Neural cell (in vitro differentiated cells): ENCODE results near the gene INVS. TPM values are rescaled to one million over a fixed set of nuclear protein-coding genes. Genes with fewer than 3 reads are reported as not detected.

Experiments
- H2AFZ ChIP-seq: fragments of 200-600, 300-800 bp; sonication (generic), shearing (Covaris generic); 2 replicates; pipeline ENCODE4 v1.6.0; 2014; ENCODE audit warnings: low read depth, mild to moderate bottlenecking, antibody characterized with exemption, low read length, moderate library complexity
- H3F3A ChIP-seq: fragments of 200-600 bp; shearing (Covaris generic); 2 replicates; pipeline ENCODE4 v1.6.1; 2016; ENCODE audit warnings: mild to moderate bottlenecking, moderate library complexity, mixed read lengths, antibody characterized with exemption, low read length; ENCODE audit not compliant: insufficient read depth, poor library complexity, severe bottlenecking
- H3K27ac ChIP-seq: fragments of 200-600, 300-800 bp; sonication (generic), shearing (Covaris generic); 2 replicates; pipeline ENCODE4 v1.5.1; 2014; ENCODE audit warnings: mild to moderate bottlenecking, low read length, moderate library complexity
- H3K27me3 ChIP-seq: fragments of 300-800, 200-600 bp; sonication (generic), shearing (Covaris generic); 2 replicates; pipeline ENCODE4 v1.6.0; 2014; ENCODE audit warnings: mild to moderate bottlenecking, low read depth, low read length, moderate library complexity; ENCODE audit not compliant: insufficient read depth
- H3K36me3 ChIP-seq: fragments of 300-800, 200-600 bp; sonication (generic), shearing (Covaris generic); 2 replicates; pipeline ENCODE4 v1.5.1; 2014; ENCODE audit warnings: mild to moderate bottlenecking, antibody characterized with exemption, low read length, moderate library complexity; ENCODE audit not compliant: insufficient read depth
- H3K4me2 ChIP-seq: fragments of 300-800, 200-600 bp; sonication (generic), shearing (Covaris generic); 2 replicates; pipeline ENCODE4 v1.6.0; 2014; ENCODE audit warnings: mild to moderate bottlenecking, low read length
- H3K4me3 ChIP-seq: fragments of 300-800, 200-600 bp; sonication (generic), shearing (Covaris generic); 2 replicates; pipeline ENCODE4 v1.5.1; 2014; ENCODE audit warnings: mild to moderate bottlenecking, low read length, moderate library complexity
- H3K79me2 ChIP-seq: fragments of 200-600 bp; shearing (Covaris generic); replicated peaks from 2 replicates; pipeline ENCODE4 v1.6.0; 2014; ENCODE audit warnings: mild to moderate bottlenecking, low read length, moderate library complexity; ENCODE audit not compliant: insufficient read depth
- H3K9ac ChIP-seq: fragments of 300-800, 200-600 bp; sonication (generic), shearing (Covaris generic); 2 replicates; pipeline ENCODE4 v1.6.1; 2016; ENCODE audit warnings: mild to moderate bottlenecking, low read length, mixed read lengths
- H3K9me2 ChIP-seq: fragments of 200-600 bp; shearing (Covaris generic); 2 replicates; pipeline ENCODE4 v1.6.1; 2016; ENCODE audit warnings: mild to moderate bottlenecking, low read length, mixed read lengths; ENCODE audit not compliant: insufficient read depth
- H3K9me3 ChIP-seq: fragments of 200-600, 300-800 bp; sonication (generic), shearing (Covaris generic); 2 replicates; pipeline ENCODE4 v1.6.1; 2016; ENCODE audit warnings: mild to moderate bottlenecking, mixed run types, low read length, moderate library complexity, mixed read lengths
- H4K20me1 ChIP-seq: fragments of 200-600 bp; shearing (Covaris generic); 2 replicates; pipeline ENCODE4 v1.6.1; 2016; ENCODE audit warnings: mild to moderate bottlenecking, mixed run types; ENCODE audit not compliant: insufficient read depth
- EP300 ChIP-seq: fragments of 450-650 bp; conservative IDR thresholded peaks from 2 replicates; pipeline ENCODE4 v1.6.1; 2014; ENCODE audit warnings: antibody characterized with exemption, mild to moderate bottlenecking, moderate library complexity; ENCODE audit not compliant: poor library complexity, severe bottlenecking
- EZH2 ChIP-seq: fragments of 200-600, 300-800 bp; shearing (Covaris generic), sonication (generic); IDR thresholded peaks from 2 replicates; pipeline ENCODE4 v1.6.1; 2014; ENCODE audit warnings: antibody characterized with exemption, low read length, borderline replicate concordance, mild to moderate bottlenecking; ENCODE audit not compliant: insufficient read depth, poor library complexity, severe bottlenecking
- MXI1 ChIP-seq: fragments of 450-650 bp; conservative IDR thresholded peaks from 2 replicates; pipeline ENCODE4 v1.6.1; 2014; ENCODE audit warnings: antibody characterized with exemption, mild to moderate bottlenecking; ENCODE audit not compliant: poor library complexity, severe bottlenecking
- POLR2AphosphoS5 ChIP-seq: IDR thresholded peaks from 2 replicates; pipeline ENCODE4 v1.6.1; 2012
- RAD21 ChIP-seq: fragments of 450-650 bp; conservative IDR thresholded peaks from 2 replicates; pipeline ENCODE4 v1.6.1; 2014; ENCODE audit warnings: antibody characterized with exemption, mild to moderate bottlenecking, moderate library complexity
- SMC3 ChIP-seq: fragments of 450-650 bp; conservative IDR thresholded peaks from 2 replicates; pipeline ENCODE4 v1.6.1; 2014; ENCODE audit warnings: antibody characterized with exemption, mild to moderate bottlenecking, moderate library complexity; ENCODE audit not compliant: poor library complexity
- TAF1 ChIP-seq: IDR thresholded peaks from 2 replicates; pipeline ENCODE4 v1.6.1; 2012; ENCODE audit warnings: low read depth
- polyA plus RNA-seq: library from polyadenylated mRNA; depleted of rRNA; stranded (reverse); fragments of >200 nt; gene quantifications from 2 replicates; pipeline ENCODE4 v1.2.3, GENCODE V29; 2014
- TF ChIP-seq, protein P1 (sequence below): IDR thresholded peaks from 2 replicates; pipeline ENCODE4 v1.6.1; 2012; ENCODE audit warnings: borderline replicate concordance
- TF ChIP-seq, protein P2 (sequence below): fragments of 450-650 bp; IDR thresholded peaks from 2 replicates; pipeline ENCODE4 v1.5.1; 2014; ENCODE audit warnings: antibody characterized with exemption, mild to moderate bottlenecking, moderate library complexity; ENCODE audit not compliant: poor library complexity, severe bottlenecking

Gene INVS
- polyA plus RNA-seq, 1 donor from 2014 or later: 11.3 TPM

- H3K9me2 ChIP-seq: no peaks in the 10 kb centered on the region
- H3K4me2 ChIP-seq: no peak overlapping the region
These were observed 98.5 kb downstream of the INVS start for GRCh38 chr9:100197553-100197952.

GRCh38 chr9:100202806-100203205 is 103.8 kb downstream of the INVS start:
- H3F3A ChIP-seq: no peaks in the 10 kb centered on the region
- TF ChIP-seq, protein P1, sequence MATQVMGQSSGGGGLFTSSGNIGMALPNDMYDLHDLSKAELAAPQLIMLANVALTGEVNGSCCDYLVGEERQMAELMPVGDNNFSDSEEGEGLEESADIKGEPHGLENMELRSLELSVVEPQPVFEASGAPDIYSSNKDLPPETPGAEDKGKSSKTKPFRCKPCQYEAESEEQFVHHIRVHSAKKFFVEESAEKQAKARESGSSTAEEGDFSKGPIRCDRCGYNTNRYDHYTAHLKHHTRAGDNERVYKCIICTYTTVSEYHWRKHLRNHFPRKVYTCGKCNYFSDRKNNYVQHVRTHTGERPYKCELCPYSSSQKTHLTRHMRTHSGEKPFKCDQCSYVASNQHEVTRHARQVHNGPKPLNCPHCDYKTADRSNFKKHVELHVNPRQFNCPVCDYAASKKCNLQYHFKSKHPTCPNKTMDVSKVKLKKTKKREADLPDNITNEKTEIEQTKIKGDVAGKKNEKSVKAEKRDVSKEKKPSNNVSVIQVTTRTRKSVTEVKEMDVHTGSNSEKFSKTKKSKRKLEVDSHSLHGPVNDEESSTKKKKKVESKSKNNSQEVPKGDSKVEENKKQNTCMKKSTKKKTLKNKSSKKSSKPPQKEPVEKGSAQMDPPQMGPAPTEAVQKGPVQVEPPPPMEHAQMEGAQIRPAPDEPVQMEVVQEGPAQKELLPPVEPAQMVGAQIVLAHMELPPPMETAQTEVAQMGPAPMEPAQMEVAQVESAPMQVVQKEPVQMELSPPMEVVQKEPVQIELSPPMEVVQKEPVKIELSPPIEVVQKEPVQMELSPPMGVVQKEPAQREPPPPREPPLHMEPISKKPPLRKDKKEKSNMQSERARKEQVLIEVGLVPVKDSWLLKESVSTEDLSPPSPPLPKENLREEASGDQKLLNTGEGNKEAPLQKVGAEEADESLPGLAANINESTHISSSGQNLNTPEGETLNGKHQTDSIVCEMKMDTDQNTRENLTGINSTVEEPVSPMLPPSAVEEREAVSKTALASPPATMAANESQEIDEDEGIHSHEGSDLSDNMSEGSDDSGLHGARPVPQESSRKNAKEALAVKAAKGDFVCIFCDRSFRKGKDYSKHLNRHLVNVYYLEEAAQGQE: no peak
- TF ChIP-seq EZH2: no peak
- no peak for TF ChIP-seq EP300
- TF ChIP-seq, protein P2, sequence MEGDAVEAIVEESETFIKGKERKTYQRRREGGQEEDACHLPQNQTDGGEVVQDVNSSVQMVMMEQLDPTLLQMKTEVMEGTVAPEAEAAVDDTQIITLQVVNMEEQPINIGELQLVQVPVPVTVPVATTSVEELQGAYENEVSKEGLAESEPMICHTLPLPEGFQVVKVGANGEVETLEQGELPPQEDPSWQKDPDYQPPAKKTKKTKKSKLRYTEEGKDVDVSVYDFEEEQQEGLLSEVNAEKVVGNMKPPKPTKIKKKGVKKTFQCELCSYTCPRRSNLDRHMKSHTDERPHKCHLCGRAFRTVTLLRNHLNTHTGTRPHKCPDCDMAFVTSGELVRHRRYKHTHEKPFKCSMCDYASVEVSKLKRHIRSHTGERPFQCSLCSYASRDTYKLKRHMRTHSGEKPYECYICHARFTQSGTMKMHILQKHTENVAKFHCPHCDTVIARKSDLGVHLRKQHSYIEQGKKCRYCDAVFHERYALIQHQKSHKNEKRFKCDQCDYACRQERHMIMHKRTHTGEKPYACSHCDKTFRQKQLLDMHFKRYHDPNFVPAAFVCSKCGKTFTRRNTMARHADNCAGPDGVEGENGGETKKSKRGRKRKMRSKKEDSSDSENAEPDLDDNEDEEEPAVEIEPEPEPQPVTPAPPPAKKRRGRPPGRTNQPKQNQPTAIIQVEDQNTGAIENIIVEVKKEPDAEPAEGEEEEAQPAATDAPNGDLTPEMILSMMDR: no peak
- TF ChIP-seq SMC3: no peak
- no peak for TF ChIP-seq RAD21
- TF ChIP-seq MXI1: no peak
- no peak for TF ChIP-seq POLR2AphosphoS5
- TF ChIP-seq TAF1: no peak
- H3K4me2 ChIP-seq: no peak overlapping the region
- no peak overlapping the region for H3K4me3 ChIP-seq
- H3K9me2 ChIP-seq: no peaks in the 10 kb centered on the region
- H3K27me3 ChIP-seq: no peaks in the 10 kb centered on the region
- no peaks in the 10 kb centered on the region for H3K9me3 ChIP-seq
- no peak overlapping the region for H3K27ac ChIP-seq
- no peaks in the 10 kb centered on the region for H3K36me3 ChIP-seq
- no peak overlapping the region for H3K9ac ChIP-seq
- no peak overlapping the region for H2AFZ ChIP-seq
- no peaks in the 10 kb centered on the region for H3K79me2 ChIP-seq
- H4K20me1 ChIP-seq: no peaks in the 10 kb centered on the region

More at GRCh38 chr9:100197553-100197952, 98.5 kb downstream of the INVS start:
- Histone ChIP-seq H2AFZ (no peak overlapping the region), H3K27ac (no peak overlapping the region), H3K79me2 (no peaks in the 10 kb centered on the region), H3K27me3 (no peaks in the 10 kb centered on the region), H3K9me3 (no peaks in the 10 kb centered on the region), H4K20me1 (no peaks in the 10 kb centered on the region), H3K9ac (no peak overlapping the region), H3K36me3 (no peaks in the 10 kb centered on the region), H3K4me3 (no peak overlapping the region), H3F3A (no peaks in the 10 kb centered on the region)
- TF ChIP-seq, protein P1: no peak
- no peak for TF ChIP-seq RAD21
- no peak for TF ChIP-seq TAF1
- no peak for TF ChIP-seq POLR2AphosphoS5
- TF ChIP-seq, protein P2: no peak
- TF ChIP-seq SMC3: no peak
- TF ChIP-seq MXI1: no peak
- no peak for TF ChIP-seq EP300
- TF ChIP-seq EZH2: no peak
